IPS-20b (cell line): ENCODE data around the gene DYNLT2B.
"Not testable (repeated sequence)": the region's sequence is repeated elsewhere in the genome, so short reads cannot be mapped to it uniquely, and the experiment has no call there.

Experiments
- H3K27ac ChIP-seq: one replicate; pipeline ENCODE4 v1.5.1; 2013; ENCODE audit warnings: low read length
- H3K27me3 ChIP-seq: 2 replicates; pipeline ENCODE4 v1.6.1; 2013; ENCODE audit warnings: mild to moderate bottlenecking, low read length, inconsistent platforms; ENCODE audit not compliant: insufficient read depth
- H3K36me3 ChIP-seq: 2 replicates; pipeline ENCODE4 v1.6.1; 2013; ENCODE audit warnings: low read depth, mild to moderate bottlenecking, inconsistent platforms, low read length, moderate library complexity; ENCODE audit not compliant: insufficient read depth
- H3K4me1 ChIP-seq: 2 replicates; pipeline ENCODE4 v1.6.1; 2013; ENCODE audit warnings: mild to moderate bottlenecking, control low read depth, inconsistent platforms, low read length, moderate library complexity; ENCODE audit not compliant: insufficient read depth
- H3K4me3 ChIP-seq: 2 replicates; pipeline ENCODE4 v1.5.1; 2013; ENCODE audit warnings: mild to moderate bottlenecking, low read length, inconsistent platforms
- H3K9ac ChIP-seq: 2 replicates; pipeline ENCODE4 v1.6.1; 2013; ENCODE audit warnings: low read depth, mild to moderate bottlenecking, inconsistent platforms, low read length, moderate library complexity
- H3K9me3 ChIP-seq: 2 replicates; pipeline ENCODE4 v1.6.1; 2013; ENCODE audit warnings: mild to moderate bottlenecking, low read depth, low read length, inconsistent platforms; ENCODE audit not compliant: insufficient read depth

The DYNLT2B gene

DNA sequence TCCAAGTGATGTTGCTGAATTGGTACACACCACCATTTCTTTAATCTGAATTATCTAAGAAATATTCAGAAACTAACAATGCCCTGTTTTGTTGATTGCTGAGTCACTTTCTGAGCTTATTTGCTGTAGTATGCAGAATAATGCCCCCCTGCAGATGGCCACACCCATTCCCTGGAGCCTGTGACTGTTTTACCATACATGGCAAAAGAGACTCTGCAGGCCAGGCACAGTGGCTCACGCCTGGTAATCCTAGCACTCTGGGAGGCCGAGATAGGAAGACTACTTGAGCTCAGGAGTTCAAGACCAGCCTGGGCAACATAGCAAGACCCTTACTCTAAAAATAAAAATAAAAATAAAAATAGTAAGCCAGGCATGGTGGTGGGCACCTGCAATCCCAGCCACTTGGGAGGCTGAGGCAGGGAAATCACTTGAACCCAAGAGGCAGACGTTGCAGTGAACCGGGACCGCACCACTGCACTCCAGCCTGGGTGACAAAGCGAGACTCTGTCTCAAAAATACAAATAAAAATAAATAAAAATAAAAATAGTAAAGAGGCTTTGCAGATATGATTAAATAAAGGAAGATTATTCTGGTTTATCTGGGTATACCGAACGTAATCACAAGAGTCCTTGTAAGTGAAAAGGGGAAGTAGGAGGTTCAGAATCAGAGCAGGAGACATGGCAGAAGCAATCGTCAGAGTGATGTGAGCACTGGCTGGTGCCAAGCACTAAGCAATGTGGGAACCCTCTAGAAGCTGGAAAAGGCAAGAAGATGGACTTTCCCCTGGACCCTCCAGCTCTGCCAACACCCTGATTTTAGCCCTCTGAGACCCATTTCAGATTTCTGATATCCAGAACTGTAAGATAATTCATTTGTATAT lies 49.5 kb downstream of the DYNLT2B start:
- H3K27me3 ChIP-seq, result no peaks in the 10 kb centered on the region
- H3K27ac ChIP-seq, result peak overlapping the region; percentile 59
- H3K9ac ChIP-seq, result peak overlapping the region; percentile 45; the same call in 1 of the 2 replicates
- H3K9me3 ChIP-seq, result peaks cover 7% of the 10 kb centered on the region; the same call in 1 of the 2 replicates
- H3K4me1 ChIP-seq, result peaks cover 3% of the 10 kb centered on the region; the same call in 1 of the 2 replicates
- peaks cover 22% of the 10 kb centered on the region for H3K36me3 ChIP-seq
- H3K4me3 ChIP-seq, result no peak overlapping the region

DNA sequence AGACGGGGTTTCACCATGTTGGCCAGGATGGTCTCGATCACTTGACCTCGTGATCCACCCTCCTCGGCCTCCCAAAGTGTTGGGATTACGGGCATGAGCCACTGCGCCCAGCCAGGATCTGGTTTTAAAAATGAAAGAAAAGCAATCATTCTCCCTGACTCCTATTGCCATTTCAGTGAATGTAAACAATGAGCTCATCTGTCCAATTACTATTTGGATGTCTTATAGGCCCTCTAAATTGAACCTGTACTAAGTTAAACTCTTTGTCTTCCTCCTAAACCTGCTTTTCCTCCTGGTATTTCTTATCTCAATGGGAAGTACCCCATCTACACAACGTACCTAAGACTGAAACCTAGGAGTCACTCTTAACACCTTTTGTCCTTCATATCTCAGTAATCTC lies 54.2 kb downstream of the DYNLT2B start:
- Histone ChIP-seq H3K27me3 (no peaks in the 10 kb centered on the region), H3K4me1 (peaks cover 16% of the 10 kb centered on the region), H3K4me3 (no peak overlapping the region), H3K27ac (no peak overlapping the region), H3K9me3 (no peaks in the 10 kb centered on the region), H3K9ac (no peak overlapping the region), H3K36me3 (peaks cover 8% of the 10 kb centered on the region; the same call in 1 of the 2 replicates)

DNA sequence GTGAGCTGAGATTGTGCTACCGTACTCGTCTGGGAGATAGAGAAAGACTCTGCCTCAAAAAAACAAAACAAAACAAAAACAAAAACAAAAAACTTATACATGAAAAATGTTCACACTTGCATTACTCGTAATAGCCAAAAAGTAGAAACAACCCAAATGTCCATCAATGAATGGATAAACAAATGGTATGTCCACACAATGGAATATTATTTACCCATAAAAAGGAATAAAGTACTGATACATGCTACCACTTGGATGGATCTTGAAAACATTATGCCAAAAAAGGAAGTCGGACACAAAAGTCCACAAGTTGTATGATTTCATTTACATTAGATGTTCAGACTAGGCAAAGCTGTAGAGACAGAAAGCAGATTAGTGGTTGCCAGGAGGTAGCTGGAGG lies 57.3 kb downstream of the DYNLT2B start:
- H3K9me3 ChIP-seq, result no peaks in the 10 kb centered on the region
- peaks cover 13% of the 10 kb centered on the region for H3K4me1 ChIP-seq
- peaks cover 13% of the 10 kb centered on the region; the same call in 1 of the 2 replicates for H3K36me3 ChIP-seq
- no peak overlapping the region for H3K27ac ChIP-seq
- no peaks in the 10 kb centered on the region for H3K27me3 ChIP-seq
- H3K9ac ChIP-seq, result no peak overlapping the region
- H3K4me3 ChIP-seq, result no peak overlapping the region

DNA sequence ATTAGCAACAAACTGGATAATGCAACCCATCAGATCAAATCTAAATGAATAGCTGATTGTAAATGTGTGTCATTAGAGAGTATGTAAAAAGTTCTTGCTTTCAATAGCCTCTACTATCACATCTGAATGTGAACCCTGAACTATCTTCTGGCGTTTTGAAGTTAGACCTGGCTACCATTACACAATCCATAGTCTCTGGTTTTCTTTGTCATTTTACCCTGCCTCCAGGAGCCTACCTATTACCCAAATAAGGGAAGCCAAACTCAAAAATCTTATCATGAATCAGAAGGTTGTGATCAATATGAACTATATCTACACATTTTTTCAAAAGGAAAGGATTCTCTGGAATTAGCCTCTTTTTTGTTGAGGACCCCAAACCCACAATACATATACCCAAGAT lies 62.3 kb downstream of the DYNLT2B start:
- H3K9ac ChIP-seq, result no peak overlapping the region
- H3K27ac ChIP-seq, result no peak overlapping the region
- H3K27me3 ChIP-seq, result no peaks in the 10 kb centered on the region
- no peak overlapping the region for H3K4me3 ChIP-seq
- no peaks in the 10 kb centered on the region for H3K9me3 ChIP-seq
- no peaks in the 10 kb centered on the region for H3K4me1 ChIP-seq
- peaks cover 9% of the 10 kb centered on the region; the same call in 1 of the 2 replicates for H3K36me3 ChIP-seq

GRCh38 chr3:196254376-196255283 lies 63.4 kb downstream of the DYNLT2B start:
- Histone ChIP-seq H3K4me3 (no peak overlapping the region), H3K4me1 (no peaks in the 10 kb centered on the region), H3K9ac (no peak overlapping the region), H3K27me3 (no peaks in the 10 kb centered on the region), H3K9me3 (no peaks in the 10 kb centered on the region), H3K27ac (no peak overlapping the region), H3K36me3 (peaks cover 9% of the 10 kb centered on the region; the same call in 1 of the 2 replicates)

GRCh38 chr3:196251918-196252317 lies 66.1 kb downstream of the DYNLT2B start:
- no peak overlapping the region for H3K9ac ChIP-seq
- peaks cover 14% of the 10 kb centered on the region for H3K36me3 ChIP-seq
- H3K27me3 ChIP-seq, result no peaks in the 10 kb centered on the region
- H3K4me1 ChIP-seq, result no peaks in the 10 kb centered on the region
- no peaks in the 10 kb centered on the region for H3K9me3 ChIP-seq
- no peak overlapping the region for H3K27ac ChIP-seq
- H3K4me3 ChIP-seq, result no peak overlapping the region

DNA sequence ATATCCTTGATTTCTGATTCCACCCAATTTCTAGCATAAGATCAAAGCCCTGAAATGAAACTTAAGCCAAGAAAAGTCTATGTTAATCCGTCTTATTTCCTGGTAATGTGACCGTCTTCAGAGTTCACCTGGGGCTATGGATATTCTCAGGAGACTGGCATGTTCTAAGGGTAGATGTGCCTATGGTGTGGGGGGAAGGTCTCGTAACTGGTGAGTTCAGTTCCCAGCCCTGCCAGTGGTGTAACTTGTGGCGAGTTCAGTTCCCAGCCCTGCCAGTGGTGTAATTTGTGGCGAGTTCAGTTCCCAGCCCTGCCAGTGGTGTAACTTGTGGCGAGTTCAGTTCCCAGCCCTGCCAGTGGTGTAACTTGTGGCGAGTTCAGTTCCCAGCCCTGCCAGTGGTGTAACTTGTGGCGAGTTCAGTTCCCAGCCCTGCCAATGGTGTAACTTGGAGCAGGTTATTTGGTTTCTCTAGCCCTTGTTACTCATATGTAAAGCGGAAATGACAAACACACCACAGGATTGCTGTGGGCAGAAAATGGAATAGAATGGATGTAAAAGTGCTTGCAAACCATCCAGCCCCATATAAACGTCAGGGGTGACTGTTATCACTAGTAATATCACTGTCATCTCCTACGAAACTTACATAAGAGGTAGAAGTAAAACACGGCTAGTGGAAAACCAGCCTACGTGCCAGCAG lies 71.3 kb downstream of the DYNLT2B start:
- H3K27me3 ChIP-seq, result no peaks in the 10 kb centered on the region
- H3K9me3 ChIP-seq, result no peaks in the 10 kb centered on the region
- H3K4me3 ChIP-seq, result no peak overlapping the region
- no peak overlapping the region for H3K27ac ChIP-seq
- H3K36me3 ChIP-seq, result peaks cover 31% of the 10 kb centered on the region
- H3K9ac ChIP-seq, result no peak overlapping the region
- H3K4me1 ChIP-seq, result no peaks in the 10 kb centered on the region

DNA sequence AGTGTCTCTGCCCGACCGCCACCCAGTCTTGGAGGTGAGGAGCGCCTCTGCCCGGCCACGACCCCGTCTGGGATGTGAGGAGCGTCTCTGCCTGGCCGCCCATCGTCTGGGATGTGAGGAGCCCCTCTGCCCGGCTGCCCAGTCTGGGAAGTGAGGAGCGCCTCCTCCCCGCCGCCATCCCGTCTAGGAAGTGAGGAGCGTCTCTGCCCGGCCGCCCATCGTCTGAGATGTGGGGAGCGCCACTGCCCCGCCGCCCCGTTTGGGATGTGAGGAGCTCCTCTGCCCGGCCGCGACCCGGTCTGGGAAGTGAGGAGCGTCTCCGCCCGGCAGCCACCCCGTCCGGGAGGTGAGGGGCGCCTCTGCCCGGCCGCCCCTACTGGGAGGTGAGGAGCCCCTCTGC lies 73.9 kb downstream of the DYNLT2B start:
- H3K4me1 ChIP-seq, H3K27ac ChIP-seq, H3K27me3 ChIP-seq, H3K4me3 ChIP-seq, H3K9me3 ChIP-seq, H3K9ac ChIP-seq: not testable (repeated sequence)
- peaks cover 45% of the 10 kb centered on the region for H3K36me3 ChIP-seq

DNA sequence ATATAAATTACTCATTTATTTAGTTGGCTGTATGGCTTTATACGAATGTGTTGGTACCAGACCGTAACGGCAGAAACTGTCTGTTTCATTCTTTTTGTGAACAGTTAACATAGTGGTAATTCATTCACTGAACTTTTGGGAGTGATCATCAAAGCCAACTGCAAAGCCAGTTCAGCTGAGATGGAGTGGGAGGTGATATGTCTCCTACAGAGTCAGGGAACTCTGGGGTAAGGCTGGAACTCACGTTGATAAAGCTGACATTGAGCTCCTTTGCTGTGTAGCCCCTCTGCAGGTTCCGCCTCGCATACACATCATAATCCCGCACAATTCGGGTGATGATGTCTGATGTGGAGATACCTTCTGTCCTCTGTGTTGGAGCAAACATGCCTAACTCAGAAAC lies 76.3 kb downstream of the DYNLT2B start:
- Histone ChIP-seq H3K9ac (no peak overlapping the region), H3K4me3 (no peak overlapping the region), H3K27ac (no peak overlapping the region), H3K27me3 (no peaks in the 10 kb centered on the region), H3K36me3 (peaks cover 47% of the 10 kb centered on the region), H3K9me3 (no peaks in the 10 kb centered on the region), H3K4me1 (no peaks in the 10 kb centered on the region)
